GM23338 (cell line): ENCODE measurements around the gene SLC6A12. TPM values are rescaled to one million over a fixed set of nuclear protein-coding genes. Genes with fewer than 3 reads are reported as not detected.

ENCODE experiments used
- ATAC-seq: fragments of 200-7000 bp; cut with Tn5 transposase; 3 replicates; pipeline ENCODE4 v1.9.1; 2020
- DNase-seq: peaks from one replicate; pipeline ENCODE4 v3.0.0-alpha.2; 2015; ENCODE audit warnings: low spot score
- H2AFZ ChIP-seq: fragments of 200-600 bp; sonication (generic); 2 replicates; pipeline ENCODE4 v1.8.0; 2016; ENCODE audit warnings: antibody characterized with exemption, mild to moderate bottlenecking, moderate library complexity
- H3F3A ChIP-seq: fragments of 200-600 bp; sonication (generic); replicated peaks from 2 replicates; pipeline ENCODE4 v1.8.0; 2017; ENCODE audit warnings: antibody characterized with exemption, mixed run types, low read depth
- H3K27ac ChIP-seq: fragments of 200-600 bp; sonication (generic); 2 replicates; pipeline ENCODE4 v1.6.1; 2016; ENCODE audit warnings: low read depth
- H3K27me3 ChIP-seq: fragments of 200-600 bp; sonication (generic); 2 replicates; pipeline ENCODE4 v1.8.0; 2016; ENCODE audit warnings: mild to moderate bottlenecking, mixed run types, moderate library complexity; ENCODE audit not compliant: insufficient read depth
- H3K36me3 ChIP-seq: fragments of 200-600 bp; sonication (generic); 2 replicates; pipeline ENCODE4 v1.8.0; 2016; ENCODE audit warnings: mild to moderate bottlenecking; ENCODE audit not compliant: insufficient read depth
- H3K4me1 ChIP-seq: fragments of 200-600 bp; sonication (generic); 2 replicates; pipeline ENCODE4 v1.8.0; 2016; ENCODE audit warnings: mild to moderate bottlenecking, moderate library complexity; ENCODE audit not compliant: insufficient read depth
- H3K4me2 ChIP-seq: fragments of 200-600 bp; sonication (generic); 2 replicates; pipeline ENCODE4 v1.7.1; 2017; ENCODE audit warnings: mixed run types
- H3K4me3 ChIP-seq: fragments of 200-600 bp; sonication (generic); 2 replicates; pipeline ENCODE4 v1.6.1; 2016; ENCODE audit warnings: mixed run types
- H3K79me2 ChIP-seq: fragments of 200-600 bp; sonication (generic); replicated peaks from 2 replicates; pipeline ENCODE4 v1.8.0; 2017; ENCODE audit warnings: mild to moderate bottlenecking; ENCODE audit not compliant: insufficient read depth
- H3K9me2 ChIP-seq: fragments of 200-600 bp; sonication (generic); 2 replicates; pipeline ENCODE4 v1.8.0; 2017; ENCODE audit not compliant: insufficient read depth
- H4K20me1 ChIP-seq: fragments of 200-600 bp; sonication (generic); replicated peaks from 2 replicates; pipeline ENCODE4 v1.8.0; 2017; ENCODE audit warnings: mild to moderate bottlenecking; ENCODE audit not compliant: insufficient read depth
- H3K27ac Mint-ChIP-seq: 2 replicates; pipeline ENCODE4 v1.8.0; 2020; ENCODE audit warnings: inconsistent platforms, mild to moderate bottlenecking, moderate library complexity, mixed read lengths
- H3K27me3 Mint-ChIP-seq: 3 replicates; pipeline ENCODE4 v1.8.0; 2022; ENCODE audit warnings: low read depth, mild to moderate bottlenecking, moderate library complexity, mixed read lengths, inconsistent platforms; ENCODE audit not compliant: insufficient read depth, poor library complexity
- H3K36me3 Mint-ChIP-seq: 3 replicates; pipeline ENCODE4 v1.8.0; 2021; ENCODE audit warnings: low read depth, mild to moderate bottlenecking, inconsistent platforms, moderate library complexity, mixed read lengths
- H3K4me1 Mint-ChIP-seq: 3 replicates; pipeline ENCODE4 v1.8.0; 2020; ENCODE audit warnings: mild to moderate bottlenecking, inconsistent platforms, mixed read lengths
- H3K4me3 Mint-ChIP-seq: 3 replicates; pipeline ENCODE4 v1.8.0; 2021; ENCODE audit warnings: moderate library complexity, mild to moderate bottlenecking, inconsistent platforms, mixed read lengths
- H3K9me3 Mint-ChIP-seq: 3 replicates; pipeline ENCODE4 v1.8.0; 2020; ENCODE audit warnings: moderate library complexity, mild to moderate bottlenecking, inconsistent platforms, mixed read lengths
- CREB1 ChIP-seq: fragments of 250-450 bp; sonication (Bioruptor Pico); IDR thresholded peaks from 2 replicates; pipeline ENCODE4 v1.5.0; 2020; ENCODE audit warnings: low read depth, mild to moderate bottlenecking, moderate library complexity
- CTCF ChIP-seq, 2 experiments: fragments of 200-600 bp in 1 of 2; sonication (generic) in 1 of 2; conservative IDR thresholded peaks; 2 replicates each; pipeline versions ENCODE4 v1.5.1 to v1.6.1; 2016 to 2017; ENCODE audit warnings: antibody characterized with exemption in 2 of 2, low read depth in 2 of 2, mild to moderate bottlenecking in 2 of 2, moderate library complexity in 1 of 2
- ETS1 ChIP-seq: IDR thresholded peaks from 2 replicates; pipeline ENCODE4 v1.6.1; 2016; ENCODE audit warnings: antibody characterized with exemption
- EZH2 ChIP-seq: fragments of 200-600 bp; sonication (generic); IDR thresholded peaks from one replicate; pipeline ENCODE4 v1.8.0; 2017; ENCODE audit warnings: antibody characterized with exemption, mild to moderate bottlenecking, low read depth; ENCODE audit not compliant: unreplicated experiment
- JUNB ChIP-seq: IDR thresholded peaks from one replicate; pipeline ENCODE4 v1.6.1; 2016; ENCODE audit warnings: antibody characterized with exemption; ENCODE audit not compliant: unreplicated experiment
- NANOG ChIP-seq: IDR thresholded peaks from 2 replicates; pipeline ENCODE4 v1.6.1; 2016; ENCODE audit warnings: antibody characterized with exemption, borderline replicate concordance
- POLR2AphosphoS5 ChIP-seq: IDR thresholded peaks from 2 replicates; pipeline ENCODE4 v1.6.1; 2016; ENCODE audit warnings: antibody characterized with exemption, low read depth
- REST ChIP-seq: IDR thresholded peaks from one replicate; pipeline ENCODE4 v1.6.1; 2018; ENCODE audit warnings: antibody characterized with exemption; ENCODE audit not compliant: unreplicated experiment
- STAT1 ChIP-seq: IDR thresholded peaks from one replicate; pipeline ENCODE4 v1.6.1; 2016; ENCODE audit warnings: antibody characterized with exemption; ENCODE audit not compliant: unreplicated experiment
- ZNF114 ChIP-seq: fragments of 250-450 bp; sonication (Bioruptor Pico); IDR thresholded peaks from 2 replicates; pipeline ENCODE4 v1.5.0; 2020; ENCODE audit warnings: mild to moderate bottlenecking, moderate library complexity
- ZNF331 ChIP-seq: fragments of 250-450 bp; sonication (Bioruptor Pico); IDR thresholded peaks from 2 replicates; pipeline ENCODE4 v1.5.0; 2020; ENCODE audit warnings: low read depth, mild to moderate bottlenecking, moderate library complexity
- polyA plus RNA-seq: library from polyadenylated mRNA; unstranded; fragments of >200 nt; fragmentation: Nextera tagmentation; extraction: Ambion mirVana; gene quantifications from 2 replicates; pipeline ENCODE4 v1.2.1, GENCODE V29; 2016
- total RNA-seq: library from RNA; depleted of rRNA; stranded (reverse); fragments of >200 nt; shearing (Covaris generic); gene quantifications from 2 replicates; pipeline ENCODE4 v1.2.3, GENCODE V29; 2014

The SLC6A12 gene
- total and polyA plus RNA-seq, 2 experiments from 2014 or later, result 0.56 TPM; not detected in 1

- Histone ChIP-seq H3K27ac (no peak overlapping the region), H3K9me2 (no peaks in the 10 kb centered on the region), H3K36me3 (no peaks in the 10 kb centered on the region), H3F3A (no peaks in the 10 kb centered on the region), H4K20me1 (no peaks in the 10 kb centered on the region), H3K4me1 (peaks cover 4% of the 10 kb centered on the region; the same call in 1 of the 2 replicates), H3K27me3 (peaks cover 22% of the 10 kb centered on the region; the same call in 1 of the 2 replicates), H3K4me2 (no peak overlapping the region), H3K4me3 (no peak overlapping the region), H3K79me2 (no peaks in the 10 kb centered on the region), H2AFZ (no peak overlapping the region)
- DNase-seq (no peak), ATAC-seq (no peak)
- Mint-ChIP-seq H3K9me3 (peaks cover 2% of the 10 kb centered on the region; the same call in 2 of the 3 replicates), H3K27me3 (peaks cover 20% of the 10 kb centered on the region), H3K4me3 (no peak overlapping the region), H3K4me1 (peaks cover 3% of the 10 kb centered on the region; the same call in 1 of the 3 replicates), H3K36me3 (no peaks in the 10 kb centered on the region), H3K27ac (no peak overlapping the region)
- TF ChIP-seq ETS1 (no peak), ZNF331 (no peak), NANOG (no peak), EZH2 (no peak), CREB1 (CRISPR knock-in tag) (no peak)
These were observed 27.8 kb downstream of the SLC6A12 start for GRCh38 chr12:186006-186625.

- no peak overlapping the region for H3K4me3 Mint-ChIP-seq
- H3K9me3 Mint-ChIP-seq, result peaks cover 2% of the 10 kb centered on the region; the same call in 2 of the 3 replicates
- H4K20me1 ChIP-seq, result no peaks in the 10 kb centered on the region
- H3K36me3 ChIP-seq, result no peaks in the 10 kb centered on the region
- H3K27me3 ChIP-seq, result peaks cover 22% of the 10 kb centered on the region; the same call in 1 of the 2 replicates
- no peaks in the 10 kb centered on the region for H3K9me2 ChIP-seq
- H3K27me3 Mint-ChIP-seq, result peaks cover 20% of the 10 kb centered on the region
- no peak overlapping the region for H2AFZ ChIP-seq
- no peak overlapping the region for H3K27ac ChIP-seq
- H3K27ac Mint-ChIP-seq, result no peak overlapping the region
- H3K4me3 ChIP-seq, result no peak overlapping the region
- no peak for DNase-seq
- H3K4me1 Mint-ChIP-seq, result peaks cover 3% of the 10 kb centered on the region; the same call in 1 of the 3 replicates
- H3K79me2 ChIP-seq, result no peaks in the 10 kb centered on the region
- H3K4me1 ChIP-seq, result peaks cover 4% of the 10 kb centered on the region; the same call in 1 of the 2 replicates
- no peak overlapping the region for H3K4me2 ChIP-seq
- ATAC-seq, result no peak
- no peaks in the 10 kb centered on the region for H3F3A ChIP-seq
- H3K36me3 Mint-ChIP-seq, result no peaks in the 10 kb centered on the region
- TF ChIP-seq REST (no peak), ZNF114 (CRISPR knock-in tag) (no peak), POLR2AphosphoS5 (no peak), CTCF (conservative IDR thresholded peaks at IDR 0.05; ENCODE audit: low read depth in 2 of 2) (no peak), NANOG (no peak), ZNF331 (no peak), STAT1 (no peak), EZH2 (no peak), ETS1 (no peak), JUNB (no peak)
These were observed 28.4 kb downstream of the SLC6A12 start for GRCh38 chr12:185576-185955.
